NK-92 treated with Interleukin-12 subunit alpha and Interleukin-12 subunit beta, amount 100 ng/mL, for 24 hours (cell line): Measurements from ENCODE around the gene DLST.

Source experiments
- DNase-seq: peaks from one replicate; lab custom pipeline; 2025; lab: John Stamatoyannopoulos, UW

The DLST gene

GRCh38 chr14:74940956-74941565 is 59.3 kb downstream of the DLST start:
- no peak for DNase-seq

GRCh38 chr14:74941676-74942097 is 60.0 kb downstream of the DLST start:
- DNase-seq = no peak

- DNase-seq = no peak
These were observed 60.5 kb downstream of the DLST start for GRCh38 chr14:74942181-74942580.

GRCh38 chr14:74942608-74943007 is 60.9 kb downstream of the DLST start:
- DNase-seq = no peak

GRCh38 chr14:74945261-74945851 is 63.6 kb downstream of the DLST start:
- no peak for DNase-seq

DNA sequence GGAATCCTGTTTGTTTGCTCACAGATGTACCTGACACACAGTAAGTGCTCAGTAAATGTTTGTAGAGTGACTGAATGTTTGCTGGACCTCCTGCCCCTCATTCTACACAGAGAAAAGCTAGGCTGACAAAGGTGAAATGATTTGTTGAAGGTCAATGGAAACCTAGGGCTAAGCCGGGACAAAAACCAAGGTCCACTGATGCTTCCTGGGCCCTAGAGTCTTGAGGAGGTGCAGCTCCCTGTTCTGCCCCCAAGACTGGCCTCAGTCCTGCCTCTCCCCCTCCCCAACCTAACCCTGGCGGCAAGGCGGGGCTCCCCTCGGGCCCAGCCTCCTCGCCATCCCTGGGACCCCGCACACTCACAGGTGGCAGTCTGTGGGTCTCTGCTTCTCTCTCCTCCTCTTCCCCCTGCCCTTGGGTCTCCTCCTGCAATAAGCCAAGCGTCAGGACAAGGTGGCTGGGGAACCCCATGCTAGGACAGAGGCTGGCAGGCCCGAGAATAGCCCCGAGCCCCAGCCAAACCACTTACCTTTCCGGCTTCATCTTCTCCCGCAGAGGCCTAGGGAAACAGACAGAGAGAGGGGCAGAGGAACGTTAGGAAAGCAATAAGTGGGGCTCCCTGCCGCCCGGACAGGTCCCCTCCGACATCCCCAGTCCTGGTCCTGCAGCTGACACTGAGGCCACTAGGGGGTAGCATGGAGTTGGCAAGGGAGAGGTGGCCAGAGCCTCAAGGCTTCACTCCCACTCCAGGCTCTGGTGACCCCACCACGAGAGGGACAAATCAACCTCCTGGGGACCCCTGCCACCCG is 64.3 kb downstream of the DLST start:
- DNase-seq = peak; percentile 27

DNA sequence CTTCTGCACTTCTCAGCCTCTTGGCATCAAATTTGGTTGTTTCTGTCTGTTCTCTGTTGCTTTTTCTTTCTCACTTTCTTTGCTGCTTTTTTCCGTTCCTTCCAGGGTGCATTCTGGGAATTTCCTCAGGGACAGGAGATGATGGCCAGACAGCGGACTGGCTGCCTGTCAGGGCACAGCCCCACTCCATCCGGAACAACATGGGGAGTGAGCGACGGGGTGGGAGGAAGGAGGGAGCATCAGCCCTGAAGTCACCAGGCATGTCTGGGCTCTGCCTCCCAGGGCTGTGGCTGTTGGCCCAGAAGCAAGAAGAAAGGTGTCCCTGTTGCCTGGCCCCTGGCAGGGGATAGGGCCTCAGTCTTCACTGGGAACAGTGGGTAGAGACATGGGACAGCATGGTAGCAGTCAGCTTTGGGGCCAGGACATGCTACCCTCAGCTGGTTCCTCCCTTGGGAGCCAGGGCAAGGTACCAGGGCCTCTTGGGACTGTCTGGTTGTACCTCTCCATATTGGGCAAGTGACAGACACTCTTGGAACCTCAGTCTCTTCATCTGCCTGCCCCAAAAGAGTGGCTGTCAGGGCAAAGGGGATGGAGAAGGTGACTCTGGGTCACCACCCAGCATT is 65.1 kb downstream of the DLST start:
- no peak for DNase-seq

- no peak for DNase-seq
These were observed 65.9 kb downstream of the DLST start for GRCh38 chr14:74947353-74948227.

- DNase-seq = no peak
These were observed 66.8 kb downstream of the DLST start for GRCh38 chr14:74948228-74949175.

GRCh38 chr14:74949191-74949601 is 67.5 kb downstream of the DLST start:
- DNase-seq = no peak

DNA sequence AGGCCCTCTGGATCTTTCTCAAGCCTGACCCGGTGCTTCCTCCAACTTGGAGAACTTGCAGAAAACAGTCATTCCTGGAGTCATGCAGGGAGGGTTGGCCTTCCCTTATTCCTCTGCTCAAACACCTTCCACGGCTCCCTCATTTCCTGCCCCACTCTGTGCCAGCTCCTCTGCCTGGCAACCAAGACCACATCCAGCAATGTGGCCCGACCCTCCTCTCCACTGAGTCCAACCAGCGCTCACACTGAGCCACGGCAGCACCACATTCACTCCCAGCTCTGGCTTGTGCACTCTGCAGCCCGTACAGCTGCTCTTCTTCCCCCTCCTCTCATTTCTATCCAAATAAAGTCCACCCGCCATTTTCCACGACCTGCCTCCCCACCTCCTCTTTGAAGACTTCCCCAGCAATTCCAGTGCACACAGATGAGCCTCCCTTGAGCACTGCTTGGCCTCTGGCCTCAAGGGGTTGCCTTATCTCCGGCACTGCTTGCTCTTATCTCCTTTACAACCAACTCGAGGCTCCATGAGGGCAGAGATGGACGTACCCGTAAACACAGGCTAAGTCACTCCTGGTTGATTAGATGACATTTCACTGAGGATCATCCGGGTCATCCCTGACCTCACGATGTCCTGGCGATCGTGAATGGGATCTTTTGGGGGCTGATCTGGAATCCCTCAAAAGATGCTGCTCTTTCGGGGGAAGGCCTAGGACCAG is 68.3 kb downstream of the DLST start:
- no peak for DNase-seq

GRCh38 chr14:74950795-74951442 is 69.2 kb downstream of the DLST start:
- DNase-seq = no peak

DNA sequence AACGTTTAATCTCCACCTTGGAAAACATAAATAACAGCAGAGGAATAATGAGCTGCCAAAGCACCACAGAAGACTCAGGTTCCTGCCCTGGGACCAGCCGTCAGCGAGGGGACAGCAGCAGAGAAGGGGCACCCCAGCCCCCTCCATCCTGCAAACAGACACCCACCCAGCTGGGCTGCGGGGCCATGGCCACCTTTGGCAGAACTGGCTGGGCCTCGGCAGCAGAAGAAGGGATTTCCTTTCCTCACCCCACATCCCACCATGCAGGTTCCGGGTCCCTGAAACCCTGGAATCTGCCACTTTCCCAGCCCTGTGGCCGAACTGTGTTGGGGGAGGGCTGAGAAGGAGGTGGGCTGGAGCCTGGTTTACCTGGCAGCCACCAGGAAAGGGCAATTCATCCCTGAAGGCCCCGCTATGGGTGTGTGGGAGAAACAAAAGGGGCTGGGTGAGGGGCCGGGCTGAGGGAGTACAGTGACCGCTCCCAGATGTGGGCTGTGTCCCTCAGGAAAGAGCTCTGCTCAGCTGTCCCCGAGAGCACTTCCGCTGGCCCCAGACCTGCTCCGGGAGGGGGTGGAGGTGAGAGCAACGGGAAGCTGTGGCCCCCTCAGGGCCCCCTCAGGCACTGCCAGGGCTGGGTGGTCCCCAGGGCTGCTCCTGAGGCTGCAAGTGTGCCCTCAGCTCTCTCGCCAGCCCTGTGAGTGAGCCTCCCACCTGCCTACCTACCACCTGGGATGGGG is 69.9 kb downstream of the DLST start:
- DNase-seq = no peak

DNA sequence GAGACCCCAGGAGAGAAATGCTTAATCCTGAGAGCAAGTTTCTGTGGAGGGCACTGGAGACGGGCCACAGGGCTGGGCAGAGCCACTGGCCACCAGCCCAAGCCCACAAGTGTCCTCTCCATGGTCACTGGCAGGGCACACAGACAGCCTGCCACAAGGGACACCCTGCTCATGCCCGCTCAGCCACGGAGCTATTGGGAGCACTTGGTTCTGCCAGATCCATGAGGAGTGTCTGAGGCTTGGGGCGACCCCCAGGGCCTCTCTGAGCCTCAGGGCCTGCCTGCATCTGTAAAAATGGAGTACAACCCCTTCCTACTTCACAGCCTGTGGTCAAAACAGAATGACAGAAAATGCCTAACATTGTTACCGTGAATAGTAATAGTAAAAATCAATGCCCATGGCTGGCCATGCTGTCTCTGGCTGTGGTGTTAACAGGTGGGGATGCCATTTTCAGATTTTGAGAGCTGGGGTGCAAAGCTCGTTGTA is 70.5 kb downstream of the DLST start:
- DNase-seq = no peak

GRCh38 chr14:74952697-74953484 is 71.2 kb downstream of the DLST start:
- no peak for DNase-seq
